Breast epithelium (tissue), 4 donors: ENCODE data around the gene OR8A1. TPM values are rescaled to one million over a fixed set of nuclear protein-coding genes. Genes with fewer than 3 reads are reported as not detected.

Experiments used
- DNase-seq, 2 donors: peaks; one replicate each; pipeline ENCODE4 v3.0.0-alpha.2; 2019; ENCODE audit warnings: low spot score in 2 of 2
- H3K27ac ChIP-seq, 2 donors: fragments of 200-600 bp; sonication (generic) in 1 of 2; one replicate each; pipeline ENCODE4 v1.5.1; 2016 to 2019; ENCODE audit warnings: mild to moderate bottlenecking in 1 of 2
- H3K27me3 ChIP-seq, 2 donors: fragments of 200-600 bp; sonication (generic) in 1 of 2; one replicate each; pipeline versions ENCODE4 v1.5.1 to v1.6.0; 2017 to 2019; ENCODE audit warnings: control low read depth in 1 of 2, mild to moderate bottlenecking in 1 of 2
- H3K36me3 ChIP-seq: fragments of 200-600 bp; one replicate; pipeline ENCODE4 v1.5.1; 2019
- H3K4me1 ChIP-seq, 2 donors: fragments of 200-600 bp; sonication (generic); one replicate each; pipeline ENCODE4 v1.5.1; 2016 to 2019; ENCODE audit warnings: control low read depth in 1 of 2
- H3K4me3 ChIP-seq, 3 donors: fragments of 200-600 bp; sonication (generic); 1 replicate in 2 of 3; 2 replicates in 1 of 3; pipeline ENCODE4 v1.5.1; 2016 to 2019; ENCODE audit warnings: mild to moderate bottlenecking in 3 of 3, moderate library complexity in 2 of 3
- H3K9me3 ChIP-seq, 2 donors: fragments of 200-600 bp; sonication (generic) in 1 of 2; one replicate each; pipeline ENCODE4 v1.5.1; 2016 to 2019; ENCODE audit warnings: control low read depth in 1 of 2
- POLR2A ChIP-seq: fragments of 450-650 bp; IDR thresholded peaks from one replicate; pipeline ENCODE4 v1.6.1; 2016; ENCODE audit warnings: antibody characterized with exemption, mild to moderate bottlenecking, moderate library complexity
- POLR2AphosphoS5 ChIP-seq, 3 donors: sonication (generic); formaldehyde crosslinking; IDR thresholded peaks; one replicate each; pipeline ENCODE4 v1.6.1; 2017; ENCODE audit warnings: antibody characterized with exemption in 3 of 3
- intact Hi-C: fragments of 100-400 bp; cut with DNase I; formaldehyde crosslinking; loops from one replicate; pipeline ENCODE4 v1.15.1; 2023; ENCODE audit warnings: low total_unique reads
- total RNA-seq, 3 donors: library from RNA; depleted of rRNA; stranded (reverse); fragments of >200 nt; gene quantifications; one replicate each; pipeline ENCODE4 v1.1.0, GENCODE V29; 2016
- TF ChIP-seq, protein P1 (sequence below), 3 donors: fragments of 450-650 bp; IDR thresholded peaks; one replicate each; pipeline ENCODE4 v1.5.1; 2016 to 2017; ENCODE audit warnings: antibody characterized with exemption in 3 of 3, mild to moderate bottlenecking in 3 of 3, moderate library complexity in 3 of 3

OR8A1 gene
- total RNA-seq, 3 donors from 2014 or later, result not detected

DNA sequence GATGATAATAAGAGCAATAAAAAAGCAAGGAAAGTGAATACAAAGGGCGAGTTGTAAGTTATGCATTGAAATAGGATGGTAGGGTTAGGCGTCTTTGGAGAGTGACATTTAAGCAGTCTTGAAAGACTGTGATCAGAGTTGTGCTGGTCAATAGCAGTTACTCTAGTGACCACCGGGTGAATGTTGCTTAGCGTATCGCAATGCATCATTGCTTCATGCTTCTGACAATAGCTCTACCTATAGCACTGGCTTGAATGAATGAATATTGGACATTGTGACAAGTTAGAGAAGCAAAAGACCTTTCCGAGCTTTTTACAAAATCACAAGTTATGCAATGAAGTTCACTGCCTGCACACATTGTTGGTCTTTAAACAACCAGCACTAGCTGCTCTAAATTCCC is 18.6 kb upstream of the OR8A1 start:
- Histone ChIP-seq H3K4me3 (no peak overlapping the region), H3K4me1 (no peaks in the 10 kb centered on the region), H3K27me3 (no peaks in the 10 kb centered on the region), H3K9me3 (no peaks in the 10 kb centered on the region), H3K36me3 (no peaks in the 10 kb centered on the region), H3K27ac (no peak overlapping the region)
- intact Hi-C loops, result no loop called here
- DNase-seq, result no peak
- TF ChIP-seq, protein P1, sequence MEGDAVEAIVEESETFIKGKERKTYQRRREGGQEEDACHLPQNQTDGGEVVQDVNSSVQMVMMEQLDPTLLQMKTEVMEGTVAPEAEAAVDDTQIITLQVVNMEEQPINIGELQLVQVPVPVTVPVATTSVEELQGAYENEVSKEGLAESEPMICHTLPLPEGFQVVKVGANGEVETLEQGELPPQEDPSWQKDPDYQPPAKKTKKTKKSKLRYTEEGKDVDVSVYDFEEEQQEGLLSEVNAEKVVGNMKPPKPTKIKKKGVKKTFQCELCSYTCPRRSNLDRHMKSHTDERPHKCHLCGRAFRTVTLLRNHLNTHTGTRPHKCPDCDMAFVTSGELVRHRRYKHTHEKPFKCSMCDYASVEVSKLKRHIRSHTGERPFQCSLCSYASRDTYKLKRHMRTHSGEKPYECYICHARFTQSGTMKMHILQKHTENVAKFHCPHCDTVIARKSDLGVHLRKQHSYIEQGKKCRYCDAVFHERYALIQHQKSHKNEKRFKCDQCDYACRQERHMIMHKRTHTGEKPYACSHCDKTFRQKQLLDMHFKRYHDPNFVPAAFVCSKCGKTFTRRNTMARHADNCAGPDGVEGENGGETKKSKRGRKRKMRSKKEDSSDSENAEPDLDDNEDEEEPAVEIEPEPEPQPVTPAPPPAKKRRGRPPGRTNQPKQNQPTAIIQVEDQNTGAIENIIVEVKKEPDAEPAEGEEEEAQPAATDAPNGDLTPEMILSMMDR (IDR thresholded peaks at IDR 0.05), result no peak
- TF ChIP-seq POLR2A (no peak), POLR2AphosphoS5 (IDR thresholded peaks at IDR 0.05) (no peak)

DNA sequence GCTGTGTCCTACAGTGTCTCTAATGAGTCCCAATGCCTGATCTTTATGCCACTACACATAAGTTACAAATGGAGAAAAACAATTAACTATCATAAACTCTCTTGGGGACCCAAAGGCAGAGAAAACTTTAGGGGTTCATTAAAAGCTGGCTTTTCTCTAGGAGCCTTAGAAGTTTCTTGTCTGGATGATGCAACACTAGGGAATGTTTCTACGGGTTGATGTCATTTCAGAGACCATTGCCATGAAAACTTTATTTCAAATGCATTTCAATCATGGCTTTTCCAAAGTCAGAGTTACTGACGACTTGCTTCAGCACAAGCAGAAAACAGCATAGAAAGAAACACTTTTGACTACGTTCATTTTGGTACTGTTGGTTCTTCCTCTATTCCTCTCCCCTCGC is 17.8 kb upstream of the OR8A1 start:
- intact Hi-C loops, result no loop called here
- DNase-seq, result no peak

DNA sequence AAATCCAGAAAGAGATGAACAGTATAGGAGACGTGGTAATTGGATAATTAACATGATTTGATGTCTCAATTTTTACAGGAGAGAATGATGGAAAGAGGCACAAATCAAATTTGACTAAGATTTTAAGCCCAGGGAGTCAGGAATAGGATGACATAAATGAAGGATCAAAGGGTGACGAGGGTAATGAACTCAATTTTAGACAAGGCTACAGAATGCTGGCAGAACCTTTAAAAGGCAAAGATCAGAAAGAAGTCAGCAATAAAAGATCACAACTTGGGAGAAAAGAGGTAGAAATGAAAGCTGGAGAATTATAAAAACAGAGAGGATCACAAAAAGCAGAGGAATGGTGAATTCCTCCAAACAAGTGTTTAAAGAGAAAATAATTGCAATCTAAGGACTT is 13.0 kb upstream of the OR8A1 start:
- intact Hi-C loops, result loop anchor here (5.0 kb wide), 2 partner anchors 780 to 1260 kb away; no protein-coding TSS in a partner anchor
- Histone ChIP-seq H3K36me3 (no peaks in the 10 kb centered on the region), H3K9me3 (no peaks in the 10 kb centered on the region), H3K4me3 (no peak overlapping the region), H3K27me3 (no peaks in the 10 kb centered on the region), H3K27ac (no peak overlapping the region), H3K4me1 (no peaks in the 10 kb centered on the region)
- TF ChIP-seq POLR2A (no peak), POLR2AphosphoS5 (IDR thresholded peaks at IDR 0.05) (no peak)
- TF ChIP-seq, protein P1 (IDR thresholded peaks at IDR 0.05), result no peak
- DNase-seq, result no peak

More for the DNA sequence above, 17.8 kb upstream of the OR8A1 start:
- Histone ChIP-seq H3K36me3 (no peaks in the 10 kb centered on the region), H3K4me1 (no peaks in the 10 kb centered on the region), H3K27ac (no peak overlapping the region), H3K9me3 (no peaks in the 10 kb centered on the region), H3K4me3 (no peak overlapping the region), H3K27me3 (no peaks in the 10 kb centered on the region)
- TF ChIP-seq POLR2A, result no peak
- TF ChIP-seq, protein P1 (IDR thresholded peaks at IDR 0.05), result no peak
- TF ChIP-seq POLR2AphosphoS5 (IDR thresholded peaks at IDR 0.05), result no peak

DNA sequence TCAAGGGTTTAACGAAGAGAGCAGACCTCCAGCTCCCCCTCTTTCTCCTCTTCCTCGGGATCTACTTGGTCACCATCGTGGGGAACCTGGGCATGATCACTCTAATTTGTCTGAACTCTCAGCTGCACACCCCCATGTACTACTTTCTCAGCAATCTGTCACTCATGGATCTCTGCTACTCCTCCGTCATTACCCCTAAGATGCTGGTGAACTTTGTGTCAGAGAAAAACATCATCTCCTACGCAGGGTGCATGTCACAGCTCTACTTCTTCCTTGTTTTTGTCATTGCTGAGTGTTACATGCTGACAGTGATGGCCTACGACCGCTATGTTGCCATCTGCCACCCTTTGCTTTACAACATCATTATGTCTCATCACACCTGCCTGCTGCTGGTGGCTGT is 363 bp downstream of the OR8A1 start:
- H3K9me3 ChIP-seq, result no peaks in the 10 kb centered on the region
- TF ChIP-seq, protein P1 (IDR thresholded peaks at IDR 0.05), result no peak
- TF ChIP-seq POLR2A (no peak), POLR2AphosphoS5 (IDR thresholded peaks at IDR 0.05) (no peak)
- no peak overlapping the region for H3K27ac ChIP-seq
- no peaks in the 10 kb centered on the region for H3K36me3 ChIP-seq
- H3K4me1 ChIP-seq, result no peaks in the 10 kb centered on the region
- DNase-seq, result no peak
- H3K4me3 ChIP-seq, result no peak overlapping the region
- no peaks in the 10 kb centered on the region for H3K27me3 ChIP-seq
- intact Hi-C loops, result no loop called here

DNA sequence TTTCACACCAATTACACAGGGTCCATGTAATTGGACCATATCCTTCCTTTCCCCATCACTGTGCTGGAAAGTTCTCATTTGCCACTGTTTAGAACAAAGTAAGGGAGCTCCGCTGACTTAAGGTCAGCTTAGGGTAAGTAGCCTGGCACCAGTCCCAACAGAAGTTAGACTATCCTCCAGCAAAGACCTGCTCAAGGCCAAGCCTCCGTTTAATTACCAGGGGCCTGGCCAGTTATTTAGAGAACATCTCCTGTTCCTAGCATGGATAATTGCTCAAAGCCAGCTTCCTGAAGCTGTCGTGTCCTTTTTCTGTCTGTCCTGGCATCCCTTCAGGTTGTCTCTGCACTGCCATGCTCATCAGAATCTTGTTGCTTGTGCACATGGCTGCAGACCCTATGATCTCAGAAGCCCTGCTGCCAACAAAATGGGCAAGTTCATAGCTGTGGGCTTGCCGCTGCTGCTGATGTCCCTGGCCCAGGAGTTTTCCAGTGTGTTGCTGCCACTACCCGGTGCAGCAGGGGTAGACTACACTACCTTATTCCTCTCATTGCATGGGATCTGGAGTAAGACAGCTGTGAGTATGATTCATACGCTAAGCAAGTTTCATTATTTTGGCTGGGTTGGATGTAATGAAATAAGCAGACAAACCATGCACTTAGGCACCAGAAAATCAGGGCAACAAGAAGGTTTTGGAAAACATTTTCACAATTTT is 8.1 kb downstream of the OR8A1 start:
- H3K4me1 ChIP-seq, result no peaks in the 10 kb centered on the region
- intact Hi-C loops, result no loop called here
- TF ChIP-seq, protein P1 (IDR thresholded peaks at IDR 0.05), result no peak
- no peak for TF ChIP-seq POLR2AphosphoS5 (IDR thresholded peaks at IDR 0.05)
- no peak for TF ChIP-seq POLR2A
- H3K36me3 ChIP-seq, result no peaks in the 10 kb centered on the region
- no peaks in the 10 kb centered on the region for H3K27me3 ChIP-seq
- no peaks in the 10 kb centered on the region for H3K9me3 ChIP-seq
- H3K27ac ChIP-seq, result no peak overlapping the region
- DNase-seq, result no peak
- H3K4me3 ChIP-seq, result no peak overlapping the region
